Tibial nerve (tissue), 4 donors: ENCODE results near the gene SCAMP4. TPM values are rescaled to one million over a fixed set of nuclear protein-coding genes. Genes with fewer than 3 reads are reported as not detected.

Experiments
- DNase-seq, 2 donors: peaks; one replicate each; pipeline ENCODE4 v3.0.0-alpha.2; 2019; ENCODE audit warnings: low spot score in 2 of 2
- H3K27ac ChIP-seq, 4 donors: fragments of 200-600 bp; sonication (generic) in 3 of 4; one replicate each; pipeline ENCODE4 v1.5.1; 2017 to 2019; ENCODE audit warnings: mild to moderate bottlenecking in 1 of 4
- H3K27me3 ChIP-seq, 2 donors: fragments of 200-600 bp; sonication (generic) in 1 of 2; one replicate each; pipeline versions ENCODE4 v1.5.1 to v1.6.0; 2017 to 2019
- H3K36me3 ChIP-seq, 3 donors: fragments of 200-600 bp; sonication (generic); one replicate each; pipeline ENCODE4 v1.5.1; 2018 to 2019
- H3K4me1 ChIP-seq, 4 donors: fragments of 200-600 bp; sonication (generic) in 3 of 4; one replicate each; pipeline ENCODE4 v1.5.1; 2017 to 2019
- H3K4me3 ChIP-seq, 4 donors: fragments of 200-600 bp; sonication (generic) in 3 of 4; one replicate each; pipeline ENCODE4 v1.5.1; 2017 to 2019; ENCODE audit warnings: mild to moderate bottlenecking in 1 of 4, moderate library complexity in 1 of 4
- H3K9me3 ChIP-seq, 4 donors: fragments of 200-600 bp; sonication (generic) in 3 of 4; one replicate each; pipeline ENCODE4 v1.5.1; 2017 to 2019
- EP300 ChIP-seq, 2 donors: sonication (generic); formaldehyde crosslinking; IDR thresholded peaks; one replicate each; pipeline ENCODE4 v1.6.1; 2017; ENCODE audit warnings: antibody characterized with exemption in 2 of 2, mild to moderate bottlenecking in 1 of 2
- POLR2A ChIP-seq, 2 donors: fragments of 450-650 bp; IDR thresholded peaks; one replicate each; pipeline ENCODE4 v1.6.1; 2017; ENCODE audit warnings: antibody characterized with exemption in 2 of 2, mild to moderate bottlenecking in 2 of 2, moderate library complexity in 2 of 2
- WGBS, 2 donors: methylation state at CpG; one replicate each; pipeline ENCODE4 v1.1.5; 2018; 5-methylcytosine and 5-hydroxymethylcytosine counted together
- total RNA-seq, 4 donors: library from RNA; depleted of rRNA; stranded (reverse); fragments of >200 nt; gene quantifications; one replicate each; pipeline ENCODE4 v1.1.0, GENCODE V29; 2016
- TF ChIP-seq, protein P1 (sequence below), 5 experiments: fragments of 200-600 bp in 3 of 5; fragments of 450-650 bp in 2 of 5; sonication (generic) in 3 of 5; IDR thresholded peaks; one replicate each; pipeline ENCODE4 v1.5.1; 2016 to 2019; ENCODE audit warnings: antibody characterized with exemption in 5 of 5, mild to moderate bottlenecking in 3 of 5, moderate library complexity in 2 of 5

SCAMP4 gene
- total RNA-seq, 4 donors from 2014 or later = 34.7 to 65.7 (median 56.2) TPM

DNA sequence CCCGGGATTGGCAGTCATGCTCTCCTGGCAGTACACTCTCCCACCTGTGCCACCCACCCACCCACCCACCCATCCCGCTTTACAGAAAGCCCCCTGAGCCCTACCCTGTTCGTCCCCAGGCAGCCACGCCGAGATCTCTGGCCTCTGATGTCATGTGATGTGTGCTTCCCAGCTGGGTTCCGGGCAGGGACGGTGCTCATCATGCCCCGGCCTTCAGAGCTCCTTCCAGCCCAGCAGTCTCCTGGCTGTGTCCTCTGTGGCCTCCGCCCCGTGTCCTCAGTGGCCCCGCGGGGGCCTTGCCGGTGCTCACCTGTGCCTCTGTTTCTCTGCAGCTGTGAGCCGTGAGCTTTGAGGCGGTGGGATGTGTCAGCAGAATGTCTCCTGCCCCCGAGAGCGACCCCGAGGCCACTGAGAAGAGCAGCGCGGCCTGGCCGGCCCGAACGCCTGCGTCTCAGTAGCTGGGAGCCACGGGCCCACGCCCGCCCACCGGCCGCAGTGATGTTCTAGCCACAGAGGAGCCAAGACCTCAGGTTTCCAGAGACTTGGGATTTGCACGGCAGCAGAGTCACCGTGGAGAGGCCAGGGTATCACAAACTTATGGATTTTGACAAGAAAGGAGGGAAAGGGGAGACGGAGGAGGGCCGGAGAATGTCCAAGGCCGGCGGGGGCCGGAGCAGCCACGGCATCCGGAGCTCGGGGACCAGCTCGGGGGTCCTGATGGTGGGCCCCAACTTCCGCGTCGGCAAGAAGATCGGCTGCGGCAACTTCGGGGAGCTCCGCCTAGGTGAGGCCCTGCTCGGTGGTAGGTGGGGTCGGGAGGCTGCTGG is 64.2 kb downstream of the SCAMP4 start:
- H3K9me3 ChIP-seq = no peaks in the 10 kb centered on the region
- TF ChIP-seq, protein P1, sequence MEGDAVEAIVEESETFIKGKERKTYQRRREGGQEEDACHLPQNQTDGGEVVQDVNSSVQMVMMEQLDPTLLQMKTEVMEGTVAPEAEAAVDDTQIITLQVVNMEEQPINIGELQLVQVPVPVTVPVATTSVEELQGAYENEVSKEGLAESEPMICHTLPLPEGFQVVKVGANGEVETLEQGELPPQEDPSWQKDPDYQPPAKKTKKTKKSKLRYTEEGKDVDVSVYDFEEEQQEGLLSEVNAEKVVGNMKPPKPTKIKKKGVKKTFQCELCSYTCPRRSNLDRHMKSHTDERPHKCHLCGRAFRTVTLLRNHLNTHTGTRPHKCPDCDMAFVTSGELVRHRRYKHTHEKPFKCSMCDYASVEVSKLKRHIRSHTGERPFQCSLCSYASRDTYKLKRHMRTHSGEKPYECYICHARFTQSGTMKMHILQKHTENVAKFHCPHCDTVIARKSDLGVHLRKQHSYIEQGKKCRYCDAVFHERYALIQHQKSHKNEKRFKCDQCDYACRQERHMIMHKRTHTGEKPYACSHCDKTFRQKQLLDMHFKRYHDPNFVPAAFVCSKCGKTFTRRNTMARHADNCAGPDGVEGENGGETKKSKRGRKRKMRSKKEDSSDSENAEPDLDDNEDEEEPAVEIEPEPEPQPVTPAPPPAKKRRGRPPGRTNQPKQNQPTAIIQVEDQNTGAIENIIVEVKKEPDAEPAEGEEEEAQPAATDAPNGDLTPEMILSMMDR (IDR thresholded peaks at IDR 0.05) = no peak
- TF ChIP-seq EP300 (IDR thresholded peaks at IDR 0.05) = no peak
- no peak for TF ChIP-seq POLR2A (IDR thresholded peaks at IDR 0.05)
- DNase-seq = no peak
- no peak overlapping the region for H3K4me3 ChIP-seq
- H3K27me3 ChIP-seq = no peaks in the 10 kb centered on the region
- peaks cover 0 to 4% (median 0%) of the 10 kb centered on the region in 4 donors for H3K4me1 ChIP-seq
- no peak overlapping the region for H3K27ac ChIP-seq
- WGBS, 2 donors = 91% methylated on average over 42 to 49 of the region's 49 CpGs
- H3K36me3 ChIP-seq = peaks cover 0 to 33% (median 0%) of the 10 kb centered on the region in 3 donors

DNA sequence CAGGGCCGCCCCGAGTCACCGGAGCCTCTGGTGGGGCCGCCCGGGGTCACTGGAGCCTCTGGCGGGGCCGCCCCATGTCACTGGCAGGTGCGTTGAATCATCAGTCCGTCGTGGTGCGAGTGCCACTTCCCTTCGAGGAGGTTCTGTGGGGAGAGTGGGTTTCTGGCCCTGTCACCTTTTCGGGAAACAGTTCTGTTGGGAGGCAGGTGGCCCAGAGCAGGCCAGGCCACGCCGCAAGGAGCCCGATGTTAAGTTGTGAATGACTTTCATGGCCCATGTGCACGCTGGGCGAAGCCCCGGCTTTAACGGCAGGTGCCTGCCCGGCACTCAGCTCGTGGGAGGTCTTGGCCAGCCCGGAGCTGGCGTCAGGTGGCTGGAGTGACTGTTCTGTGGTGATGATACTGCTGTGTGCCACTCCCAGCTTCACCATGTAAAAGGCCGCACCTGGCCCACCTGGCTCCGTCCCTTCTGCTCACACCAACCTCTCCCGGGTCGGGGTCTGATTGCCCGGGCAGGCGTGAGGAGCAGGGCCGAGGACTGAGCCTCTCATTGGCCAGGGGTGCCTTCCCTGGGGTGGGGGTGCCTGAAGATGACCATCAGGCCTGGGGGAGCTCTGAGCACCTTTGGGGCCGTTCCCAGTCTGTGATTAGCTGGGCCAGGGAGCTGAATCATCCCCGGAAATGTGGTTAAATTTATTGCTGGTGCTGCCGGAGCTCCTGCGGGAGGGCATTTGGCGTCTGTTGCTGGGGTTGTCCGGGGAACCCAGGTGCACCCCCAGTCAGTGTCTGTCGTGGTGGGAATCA is 65.0 kb downstream of the SCAMP4 start:
- WGBS, 2 donors = 90 to 91% methylated on average over 18 to 36 of the region's 38 CpGs
- peaks cover 0 to 41% (median 0%) of the 10 kb centered on the region in 3 donors for H3K36me3 ChIP-seq
- TF ChIP-seq POLR2A (IDR thresholded peaks at IDR 0.05) (no peak), EP300 (IDR thresholded peaks at IDR 0.05) (no peak)
- TF ChIP-seq, protein P1 (IDR thresholded peaks at IDR 0.05) = no peak
- H3K27me3 ChIP-seq = no peaks in the 10 kb centered on the region
- H3K9me3 ChIP-seq = no peaks in the 10 kb centered on the region
- H3K4me1 ChIP-seq = peaks cover 0 to 4% (median 0%) of the 10 kb centered on the region in 4 donors
- H3K27ac ChIP-seq = no peak overlapping the region
- no peak for DNase-seq
- no peak overlapping the region for H3K4me3 ChIP-seq

GRCh38 chr19:1970806-1971502 is 65.8 kb downstream of the SCAMP4 start:
- H3K4me3 ChIP-seq = no peak overlapping the region
- H3K9me3 ChIP-seq = no peaks in the 10 kb centered on the region
- no peak overlapping the region for H3K27ac ChIP-seq
- DNase-seq = no peak
- no peak for TF ChIP-seq EP300 (IDR thresholded peaks at IDR 0.05)
- no peak for TF ChIP-seq POLR2A (IDR thresholded peaks at IDR 0.05)
- TF ChIP-seq, protein P1 (IDR thresholded peaks at IDR 0.05) = no peak
- H3K27me3 ChIP-seq = no peaks in the 10 kb centered on the region
- H3K36me3 ChIP-seq = peaks cover 0 to 49% (median 0%) of the 10 kb centered on the region in 3 donors
- 82 to 90% methylated on average over 4 to 20 of the region's 27 CpGs for WGBS, 2 donors
- peaks cover 0 to 4% (median 0%) of the 10 kb centered on the region in 4 donors for H3K4me1 ChIP-seq

GRCh38 chr19:1974381-1975161 is 69.4 kb downstream of the SCAMP4 start:
- TF ChIP-seq POLR2A (IDR thresholded peaks at IDR 0.05) (no peak), EP300 (IDR thresholded peaks at IDR 0.05) (no peak)
- TF ChIP-seq, protein P1 (IDR thresholded peaks at IDR 0.05) = no peak
- no peaks in the 10 kb centered on the region for H3K27me3 ChIP-seq
- no peaks in the 10 kb centered on the region for H3K9me3 ChIP-seq
- no peaks in the 10 kb centered on the region for H3K4me1 ChIP-seq
- WGBS, 2 donors = 76 to 92% methylated on average over 14 to 17 of the region's 28 CpGs
- H3K27ac ChIP-seq = no peak overlapping the region
- no peak for DNase-seq
- H3K36me3 ChIP-seq = peaks cover 0 to 73% (median 8%) of the 10 kb centered on the region in 3 donors
- H3K4me3 ChIP-seq = no peak overlapping the region
